Left renal pelvis (tissue), 4 donors: ENCODE data around the gene RAB8B. TPM values are rescaled to one million over a fixed set of nuclear protein-coding genes. Genes with fewer than 3 reads are reported as not detected.

Experiments used
- DNase-seq, 4 donors: peaks; one replicate each; pipeline ENCODE4 v3.0.0-alpha.2; 2013; ENCODE audit warnings: low read depth in 4 of 4, low spot score in 3 of 4
- polyA plus RNA-seq, 4 donors: library from polyadenylated mRNA; unstranded; fragments of 120-200 nt; gene quantifications; one replicate each; pipeline ENCODE4 v1.2.1, GENCODE V29; 2013; ENCODE audit not compliant: insufficient read length in 4 of 4

The RAB8B gene
- polyA plus RNA-seq, 4 donors: 28.1 to 41.2 (median 34.8) TPM

DNA sequence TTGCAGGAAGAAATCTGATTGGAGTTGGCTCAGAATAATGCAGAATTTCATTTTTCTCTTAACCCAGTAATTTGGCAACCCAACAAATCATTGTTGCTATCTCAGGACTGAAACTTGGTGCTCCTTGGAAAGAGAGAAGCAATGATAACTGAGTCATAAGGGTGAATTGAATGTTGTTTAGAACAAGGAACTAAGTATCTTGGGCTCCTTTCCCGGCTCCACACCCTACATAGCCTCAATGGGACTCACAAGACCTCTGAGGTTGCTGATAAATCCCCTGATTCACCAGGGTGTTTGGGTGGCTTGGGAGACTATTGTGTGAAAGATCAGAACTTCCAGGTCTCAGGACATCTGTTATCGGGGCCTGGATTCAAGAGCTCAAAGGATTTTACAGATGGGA lies 7.8 kb upstream of the RAB8B start:
- no peak for DNase-seq

DNA sequence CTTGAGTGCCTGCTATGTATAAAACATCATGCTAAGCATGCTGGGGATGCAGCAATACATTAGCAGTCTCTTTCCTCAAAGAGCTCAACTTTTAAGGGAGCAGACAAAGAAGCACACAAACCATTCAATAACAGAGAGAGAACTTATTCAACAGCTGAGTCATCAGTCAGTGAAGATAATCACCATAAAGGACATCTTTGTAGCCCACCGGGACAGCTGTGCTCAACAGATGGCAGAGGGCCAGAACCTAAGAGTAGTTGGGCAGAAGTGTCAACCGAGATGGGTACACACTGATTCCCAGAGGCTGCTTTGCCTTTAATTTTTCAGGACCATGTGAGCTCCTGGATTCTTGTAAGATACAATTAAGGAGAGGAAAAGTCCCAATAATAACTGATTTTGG lies 4.2 kb upstream of the RAB8B start:
- DNase-seq: no peak

DNA sequence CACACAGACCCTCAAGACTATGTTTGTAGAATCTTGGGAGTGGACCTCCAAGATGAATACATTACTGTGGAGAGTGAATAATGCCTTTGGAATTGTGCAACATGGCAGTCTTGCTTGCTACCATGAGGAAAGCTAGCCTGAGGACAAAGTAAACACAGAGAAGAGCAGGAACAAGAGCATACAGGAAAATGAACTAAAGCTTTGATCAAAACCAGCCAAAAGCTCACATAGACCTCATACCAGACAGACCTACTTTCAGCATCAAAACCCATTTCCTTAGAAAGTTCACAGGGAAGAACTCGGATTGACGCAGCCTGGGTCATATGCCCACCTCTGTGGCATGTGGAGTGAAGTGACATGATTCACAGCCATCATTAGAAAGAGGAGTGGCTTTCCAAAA lies 3.3 kb upstream of the RAB8B start:
- no peak for DNase-seq

DNA sequence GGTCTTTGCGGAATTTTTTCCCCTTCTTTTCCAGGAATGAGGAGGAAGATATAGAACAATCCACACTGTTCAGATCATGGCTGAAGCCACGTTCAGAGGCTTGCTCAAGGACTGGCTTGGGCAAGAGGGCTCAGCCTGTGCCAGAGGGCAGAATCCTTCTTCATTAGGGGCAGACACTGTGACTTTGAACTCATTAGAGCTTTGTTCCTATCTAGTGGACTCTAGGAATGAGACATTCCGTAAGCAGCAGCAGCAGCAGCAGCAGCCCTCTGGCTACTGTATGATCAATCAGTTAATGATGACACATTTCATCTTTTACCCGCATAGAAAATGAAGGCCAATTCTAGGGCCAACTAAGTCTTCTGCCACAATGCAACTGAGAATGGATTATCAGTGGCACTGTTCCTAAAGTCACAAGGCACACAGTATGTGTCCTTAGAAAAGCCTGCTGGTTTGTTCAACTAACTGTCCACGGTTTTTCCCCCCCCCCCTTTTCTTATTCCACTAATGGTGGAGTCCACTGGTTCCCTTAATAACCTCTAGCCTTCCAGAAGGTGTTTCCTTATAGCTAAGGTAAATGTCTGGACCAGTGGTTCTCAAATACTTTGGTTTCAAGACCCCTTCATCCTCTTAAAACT lies 1.7 kb upstream of the RAB8B start:
- DNase-seq: no peak

DNA sequence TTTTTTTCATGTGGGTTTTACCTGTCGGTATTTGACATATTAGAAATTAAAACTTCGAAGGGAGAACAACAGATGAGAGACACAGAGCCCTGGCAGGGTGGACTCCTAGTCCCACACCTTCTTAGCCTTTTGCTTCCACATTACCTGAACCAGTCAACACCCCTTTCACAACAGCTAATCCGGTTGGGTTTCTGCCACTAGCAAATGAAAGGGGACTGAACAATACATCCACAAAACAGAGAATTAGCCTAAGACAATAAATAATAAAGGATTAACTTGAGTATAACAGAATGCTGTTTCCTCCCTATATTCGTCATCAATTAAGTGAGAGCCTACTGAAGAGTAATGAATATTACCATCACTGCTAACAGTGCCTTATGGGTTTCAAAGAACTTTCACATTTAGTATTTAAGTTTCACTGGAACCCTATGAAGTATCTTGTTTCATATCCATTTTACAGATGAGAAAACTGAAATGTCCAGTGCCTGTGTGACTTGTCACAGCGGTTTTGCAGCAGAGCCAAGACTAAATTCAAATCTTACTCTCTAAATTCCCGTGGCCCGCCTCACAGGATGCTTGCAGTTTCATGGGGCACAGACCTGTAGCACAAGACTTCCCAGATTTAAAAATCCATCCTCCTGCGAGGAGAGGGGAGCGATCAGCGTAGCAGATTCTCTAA lies 1.0 kb upstream of the RAB8B start:
- no peak for DNase-seq

DNA sequence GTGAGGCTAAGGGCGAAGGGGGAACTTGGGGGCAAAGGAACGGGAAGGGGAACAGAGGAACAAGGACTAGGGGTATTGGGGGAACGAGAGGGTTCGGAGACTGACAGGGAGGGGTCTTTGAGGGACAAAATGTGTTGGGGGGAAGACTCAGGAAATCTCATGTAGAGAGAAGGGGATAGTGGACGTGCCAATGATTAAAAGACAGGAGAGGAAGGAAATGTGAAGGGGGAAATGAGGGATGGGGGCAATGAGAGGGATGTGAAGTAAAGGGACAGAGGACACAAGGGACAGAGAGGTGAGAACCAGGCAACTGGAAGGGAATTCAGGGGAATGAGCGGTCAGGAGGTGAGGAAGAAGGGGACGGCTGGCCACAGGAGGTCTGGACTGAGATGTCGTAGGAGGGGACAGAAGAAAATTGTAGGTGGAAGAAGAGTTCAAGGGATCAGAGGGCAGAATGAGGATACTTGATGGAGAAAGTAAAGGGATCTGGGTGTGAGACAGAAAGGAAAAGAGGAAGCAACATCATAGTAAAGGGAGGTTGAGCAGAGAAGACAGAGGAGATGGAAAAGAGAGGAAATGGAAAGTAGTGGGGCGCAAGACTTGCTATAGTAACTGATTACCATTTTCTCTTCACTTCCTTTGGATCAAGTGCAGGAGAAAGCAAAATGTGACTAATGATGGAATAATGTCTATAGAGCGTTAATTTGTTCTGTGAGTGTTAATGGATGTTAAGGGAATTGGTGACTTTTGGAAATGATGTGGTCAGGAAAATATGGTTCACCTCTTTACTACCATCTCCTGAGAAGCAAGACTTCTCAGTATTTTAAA lies 749 bp downstream of the RAB8B start:
- DNase-seq: no peak

DNA sequence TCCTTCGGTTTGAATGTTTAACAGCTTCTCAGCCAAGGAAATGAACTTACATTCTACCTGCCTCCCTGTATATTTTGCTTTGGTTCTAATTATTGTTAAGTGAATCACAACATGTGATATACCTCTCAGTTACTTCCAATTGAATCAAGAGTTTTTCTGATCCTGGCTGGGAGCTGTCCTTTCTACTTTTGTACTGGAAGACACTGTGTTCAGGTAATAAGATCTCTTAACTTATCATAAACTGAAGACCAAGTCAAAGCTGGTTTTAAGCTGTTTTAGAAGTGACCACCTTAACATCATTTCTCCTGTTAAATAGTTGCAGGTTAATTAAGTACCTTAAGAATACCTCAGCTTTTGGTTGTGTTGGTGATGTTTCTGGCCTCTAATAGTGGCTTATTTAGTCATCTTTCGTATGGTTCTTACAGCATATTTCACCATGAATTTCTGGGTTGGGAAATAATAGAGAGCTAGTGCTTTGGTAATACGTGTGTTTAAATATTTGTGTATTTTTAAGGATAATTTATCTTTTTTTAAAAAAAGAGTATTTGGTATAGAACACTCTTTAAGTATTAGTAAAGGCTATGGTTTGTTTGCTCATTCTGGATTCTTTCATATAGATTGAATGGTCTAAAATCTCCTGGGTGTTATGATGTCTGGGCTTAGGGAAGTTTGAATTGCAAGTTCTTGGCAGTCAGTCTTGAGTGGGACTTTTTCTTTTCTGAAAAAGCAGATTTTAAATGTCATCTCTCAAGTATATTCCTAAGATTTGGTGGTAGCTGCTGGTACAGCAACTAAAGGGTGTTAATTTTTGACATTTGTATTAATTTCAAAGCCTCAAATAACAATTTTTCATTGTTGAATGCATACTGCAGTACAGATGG lies 1.6 kb downstream of the RAB8B start:
- no peak for DNase-seq

DNA sequence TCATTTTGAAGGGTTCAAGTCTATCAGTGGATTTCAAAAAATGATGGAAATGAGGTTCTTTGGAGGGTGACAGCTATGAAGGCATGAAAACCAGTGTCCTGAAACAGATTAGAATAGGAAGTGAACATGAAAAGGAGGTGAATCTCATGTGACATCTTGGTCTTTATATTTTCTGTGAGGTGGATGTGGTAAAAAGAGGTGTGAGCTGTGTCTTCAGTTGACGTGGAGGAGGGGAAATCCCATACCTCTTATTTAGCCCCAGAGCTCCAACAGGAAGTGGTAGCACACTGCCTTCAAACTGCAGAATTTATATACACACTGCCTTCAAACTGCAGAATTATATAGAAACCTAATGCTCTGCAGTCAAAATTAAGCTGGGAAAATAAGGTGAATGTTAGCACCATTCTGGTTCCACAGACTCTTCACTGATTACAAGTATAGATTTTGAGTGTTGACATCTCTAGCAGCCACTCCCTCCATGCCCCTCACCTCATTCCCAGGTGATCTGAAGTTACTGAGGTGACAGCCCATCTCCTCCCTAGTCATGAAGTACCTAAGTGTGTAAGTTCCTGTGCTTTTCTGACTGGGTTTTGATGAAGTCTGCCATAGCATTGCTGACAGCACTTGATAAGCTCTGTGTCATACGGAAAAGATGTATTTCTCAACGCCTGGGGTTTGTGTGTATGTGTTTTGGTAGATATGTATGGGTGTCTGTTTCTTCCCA lies 2.7 kb downstream of the RAB8B start:
- DNase-seq: no peak

DNA sequence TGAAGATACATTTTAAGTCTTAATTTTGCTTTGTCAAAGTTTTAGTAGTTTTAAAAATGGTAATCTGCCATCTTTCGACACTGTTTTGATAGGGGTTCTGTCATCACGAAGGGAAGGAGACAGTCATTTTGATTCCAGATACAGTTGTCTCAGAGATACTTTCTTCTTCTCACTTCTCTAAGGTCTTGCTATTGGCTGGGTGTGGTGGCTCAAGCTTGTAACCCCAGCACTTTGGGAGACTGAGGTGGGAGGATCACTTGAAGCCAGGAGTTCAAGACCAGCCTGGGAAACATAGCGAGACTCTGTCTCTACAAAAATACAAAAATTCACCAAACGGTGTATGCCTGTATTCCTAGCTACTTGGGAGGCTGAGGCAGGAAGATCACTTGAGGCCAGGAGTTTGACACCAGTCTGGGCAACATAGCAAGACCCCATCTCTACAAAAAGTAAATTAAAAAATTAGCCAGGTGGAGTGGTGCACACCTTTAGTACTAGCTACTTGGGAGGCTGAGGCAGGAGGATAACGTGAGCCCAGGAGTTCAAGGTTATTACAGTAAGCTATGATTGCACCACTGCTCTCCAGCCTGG lies 3.3 kb downstream of the RAB8B start:
- DNase-seq: no peak

DNA sequence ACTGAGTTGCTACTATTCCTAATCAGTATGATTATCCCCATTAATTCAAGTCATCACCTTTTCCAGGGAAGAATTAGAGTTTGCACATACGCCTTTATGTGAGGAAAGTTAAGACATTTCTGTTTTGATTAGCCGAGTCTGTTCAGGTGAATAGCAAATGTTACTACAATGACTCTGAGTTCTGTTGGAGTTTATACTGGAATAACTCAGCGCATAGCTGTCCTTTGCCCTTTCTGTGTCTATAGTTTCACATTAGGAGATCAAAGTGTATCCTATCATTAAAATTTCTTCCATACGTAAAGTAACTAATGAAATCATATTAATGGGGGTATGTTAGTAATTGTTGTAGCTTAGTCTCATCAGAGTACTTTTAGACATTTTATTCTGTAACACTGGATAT lies 4.9 kb downstream of the RAB8B start:
- DNase-seq: no peak

DNA sequence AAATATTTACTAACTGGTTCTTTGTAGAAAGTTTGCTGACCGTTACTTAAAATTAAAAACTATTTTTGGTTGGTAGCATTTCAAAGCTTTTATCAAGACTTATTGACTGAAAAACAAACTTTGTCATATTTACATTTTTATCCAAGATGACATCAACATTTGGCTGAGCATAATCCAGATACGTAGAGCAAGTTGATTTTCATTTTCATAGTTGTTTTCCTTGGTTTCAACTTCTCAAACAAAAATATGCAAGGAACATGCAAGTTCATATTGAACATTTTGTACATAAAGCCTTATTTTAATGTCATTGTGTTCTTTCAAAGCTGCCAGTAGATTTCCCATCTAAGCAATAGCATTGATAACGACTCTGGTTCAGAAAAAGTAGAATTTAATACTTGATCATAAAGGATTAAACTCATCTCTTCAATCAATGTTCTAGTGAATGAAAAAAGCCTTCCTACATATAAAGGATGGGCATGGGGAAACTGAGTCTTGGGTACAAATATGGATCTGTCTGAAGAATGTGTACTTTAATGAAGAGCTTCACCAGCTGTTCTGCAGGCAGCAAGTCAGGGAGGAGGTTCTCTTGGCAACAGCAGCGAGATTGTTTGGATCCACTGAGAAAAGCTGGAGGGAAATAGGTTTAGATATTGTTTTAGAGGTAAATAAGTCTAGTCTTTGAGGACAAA lies 5.6 kb downstream of the RAB8B start:
- DNase-seq: no peak

DNA sequence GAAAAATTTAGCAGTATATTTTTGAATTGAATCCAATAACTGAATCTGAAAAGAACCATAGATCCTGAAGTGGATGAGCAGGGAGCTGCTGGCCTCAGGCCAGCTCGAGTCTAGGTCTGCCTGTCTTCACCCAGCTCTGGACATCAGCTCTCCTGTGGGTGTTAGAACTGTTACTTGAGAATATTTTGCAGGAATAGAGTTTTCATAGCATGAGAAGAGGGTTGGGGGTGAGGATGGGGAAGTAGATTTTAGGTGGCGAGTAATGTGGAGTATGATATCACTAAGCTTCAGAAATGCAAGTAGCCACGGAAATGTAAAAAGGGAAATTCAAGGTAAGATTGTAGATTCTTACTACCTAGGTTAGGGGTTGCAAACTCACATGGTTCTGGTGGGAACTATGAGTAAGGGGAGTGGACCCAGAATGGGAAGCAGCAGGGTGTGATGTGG lies 6.2 kb downstream of the RAB8B start:
- DNase-seq: no peak

DNA sequence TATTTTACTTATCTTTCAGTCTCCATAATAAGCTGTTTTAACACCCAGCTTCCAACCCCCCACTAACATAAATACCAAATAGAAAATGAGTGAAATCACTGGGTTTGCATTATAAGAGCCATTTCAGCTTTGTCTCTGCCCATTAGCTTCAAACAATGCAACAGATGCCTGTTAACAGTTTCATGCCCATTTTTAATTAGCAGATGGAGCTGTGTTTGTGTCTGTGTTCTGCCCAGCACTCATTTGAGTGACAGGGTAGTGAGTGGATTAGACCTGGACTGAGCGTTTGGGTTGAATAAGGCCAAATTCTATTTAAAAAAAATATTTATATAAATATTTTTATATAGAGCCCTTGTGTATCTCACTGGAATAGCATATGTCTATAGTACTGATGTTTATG lies 7.4 kb downstream of the RAB8B start:
- DNase-seq: no peak

DNA sequence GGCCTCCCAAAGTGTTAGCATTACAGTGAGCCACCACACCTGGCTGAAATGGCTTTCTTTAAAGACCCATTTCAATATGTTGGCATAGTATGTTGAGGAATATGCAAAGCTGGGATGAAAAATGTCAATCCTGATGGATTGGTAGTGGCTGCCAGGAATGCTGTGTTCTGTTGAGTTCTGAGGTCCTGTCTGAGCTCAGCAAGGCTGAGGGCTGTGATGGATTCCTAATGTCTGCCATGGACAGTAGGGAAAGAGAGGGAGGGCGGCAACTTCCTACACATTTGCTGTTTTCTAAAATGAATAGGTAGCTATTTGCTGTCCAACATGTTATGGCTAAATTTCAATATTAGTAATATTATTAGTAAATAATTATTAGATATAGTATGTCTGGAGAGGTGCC lies 8.2 kb downstream of the RAB8B start:
- DNase-seq: no peak

DNA sequence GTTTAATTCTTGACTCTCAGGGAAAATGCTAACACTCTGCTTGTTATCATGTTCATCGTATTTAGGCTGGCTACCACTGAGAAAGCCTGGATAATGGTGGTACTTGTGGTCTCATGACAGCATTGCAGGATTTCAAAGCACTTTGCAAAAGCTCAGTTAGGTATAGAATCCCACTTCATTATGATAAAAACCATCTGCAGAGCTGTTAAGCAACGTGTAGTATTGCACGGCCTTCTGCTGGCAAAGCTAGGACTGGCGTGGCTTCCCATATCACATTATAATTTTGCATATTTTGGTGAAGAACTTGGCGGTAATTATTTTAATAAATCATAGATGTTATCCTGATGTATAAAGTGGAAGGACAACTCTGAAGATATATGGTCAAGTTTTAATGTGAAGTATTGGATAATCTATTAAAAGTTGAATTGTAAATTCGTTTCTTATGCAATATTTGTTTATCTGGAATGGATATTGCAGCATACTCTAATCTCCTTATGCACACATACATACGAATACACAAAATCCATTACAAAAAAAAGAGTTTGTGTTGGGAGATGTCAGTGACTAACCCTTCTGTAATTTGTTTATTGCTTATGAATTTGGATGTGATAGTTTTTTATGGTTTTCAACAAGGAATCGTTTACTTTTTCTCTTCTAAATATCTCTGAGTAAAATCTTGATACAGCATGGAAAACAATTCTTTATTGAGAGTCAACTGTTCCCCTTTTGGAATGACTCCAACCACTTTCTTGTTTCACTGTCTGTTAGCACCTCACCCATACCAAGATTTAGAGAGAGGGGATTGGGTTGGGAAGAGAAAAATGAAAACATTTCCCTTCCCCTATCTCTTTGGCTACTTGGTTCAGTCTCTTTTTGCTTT lies 9.2 kb downstream of the RAB8B start:
- DNase-seq: no peak

DNA sequence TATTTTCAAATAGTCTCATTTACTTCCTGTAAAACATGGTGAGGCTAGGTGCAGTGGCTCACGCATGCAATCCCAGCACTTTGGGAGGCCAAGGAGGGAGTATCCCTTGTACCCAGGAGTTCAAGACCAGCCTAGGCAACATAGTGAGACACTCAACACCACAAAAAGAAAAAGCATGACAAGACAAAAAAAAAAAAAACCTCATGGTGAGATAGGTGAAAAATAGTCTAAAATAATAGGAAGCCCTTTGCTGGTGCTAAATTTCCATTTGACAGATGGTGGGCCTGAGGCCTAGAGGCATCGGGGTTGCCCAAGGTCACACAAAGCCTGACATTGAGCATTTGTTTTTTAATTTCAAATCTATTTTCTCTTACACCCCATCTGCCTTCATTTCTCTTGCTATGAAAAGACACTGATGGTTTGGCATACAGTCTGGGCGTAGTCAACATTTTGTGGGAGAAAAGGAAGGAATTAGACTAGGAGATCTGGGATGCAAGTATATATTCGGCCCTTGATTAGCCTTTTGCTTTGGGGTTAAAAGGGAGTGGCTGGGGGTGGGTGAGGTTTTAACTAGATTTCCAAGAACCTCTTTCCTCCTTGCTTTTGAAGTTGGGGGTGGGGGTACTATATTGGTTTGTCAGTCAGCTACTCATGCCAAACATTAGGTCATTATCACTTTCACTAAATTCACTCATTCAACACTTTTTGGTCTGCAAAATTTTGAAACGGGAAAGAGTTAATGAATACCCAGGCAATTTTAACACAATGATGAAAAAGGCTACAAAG lies 11.3 kb downstream of the RAB8B start:
- no peak for DNase-seq

DNA sequence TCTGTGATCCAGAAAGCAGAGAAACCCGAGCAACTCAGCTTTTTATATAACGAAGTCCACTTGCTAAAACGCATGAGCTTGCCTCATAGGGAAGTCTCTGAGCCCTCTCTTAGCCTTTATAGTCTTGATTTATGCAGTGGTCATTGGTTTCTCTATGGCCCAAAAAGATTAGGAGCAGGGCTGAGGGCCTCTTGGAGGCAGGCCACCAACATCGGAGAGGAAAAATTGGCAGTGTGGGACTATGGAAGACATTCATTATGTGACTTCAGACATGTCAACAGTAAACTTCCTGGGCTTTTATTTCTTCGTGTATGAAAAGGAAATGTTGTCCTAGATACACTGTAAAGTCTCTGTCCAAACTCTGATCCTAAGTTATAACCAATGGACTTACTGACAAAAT lies 13.5 kb downstream of the RAB8B start:
- no peak for DNase-seq
